Measurements from ENCODE around the gene CD8B.
"Not testable (repeated sequence)": the region's sequence is repeated elsewhere in the genome, so short reads cannot be mapped to it uniquely, and the experiment has no call there.

CD8B gene

GRCh38 chr2:86861628-86862379 is at the start of gene CD8B:
Gene CD8B, minus strand, starts transcription at chr2:86861886. Its CDS starts 21 bp downstream, at chr2:86861865.
- not testable (repeated sequence) for DNase-seq

DNA sequence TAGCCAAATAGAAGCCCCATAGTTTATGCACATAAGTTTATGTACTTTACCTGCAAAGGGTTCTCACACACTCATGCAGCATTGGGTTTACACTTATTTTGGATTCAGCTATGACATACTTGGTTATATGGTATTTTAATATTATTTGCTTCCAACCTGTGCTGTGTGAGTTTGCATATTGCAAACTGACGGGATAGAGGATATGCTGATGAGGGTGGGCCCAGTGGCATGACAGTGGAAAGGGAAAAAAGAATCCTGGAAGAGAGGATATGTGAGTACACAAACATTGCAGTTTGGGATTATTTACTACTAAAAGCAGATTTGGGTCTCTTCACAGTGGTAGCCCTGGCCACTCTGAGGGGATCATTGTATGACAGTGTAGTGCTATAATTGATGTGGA is 44.2 kb upstream of the CD8B start:
- DNase-seq, result not testable (repeated sequence)

DNA sequence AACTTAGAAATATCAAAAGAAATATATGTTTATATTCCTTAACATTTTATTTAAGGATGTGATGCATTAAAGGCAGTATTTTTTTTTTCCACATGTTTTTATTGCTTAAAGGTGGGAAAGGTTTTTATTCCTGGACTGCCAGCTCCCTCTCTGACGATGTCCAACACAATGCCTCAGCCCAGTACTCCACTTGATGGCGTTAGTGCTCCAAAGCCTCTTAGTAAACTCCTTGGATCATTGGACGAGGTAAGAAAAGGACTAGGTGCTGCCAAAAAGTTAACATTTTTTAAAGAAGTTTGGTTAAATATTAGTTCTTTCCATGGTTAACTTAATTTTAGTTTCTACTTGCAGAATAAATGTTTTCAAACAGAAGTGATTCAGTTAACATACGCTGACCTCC is 39.0 kb upstream of the CD8B start:
- DNase-seq, result not testable (repeated sequence)

DNA sequence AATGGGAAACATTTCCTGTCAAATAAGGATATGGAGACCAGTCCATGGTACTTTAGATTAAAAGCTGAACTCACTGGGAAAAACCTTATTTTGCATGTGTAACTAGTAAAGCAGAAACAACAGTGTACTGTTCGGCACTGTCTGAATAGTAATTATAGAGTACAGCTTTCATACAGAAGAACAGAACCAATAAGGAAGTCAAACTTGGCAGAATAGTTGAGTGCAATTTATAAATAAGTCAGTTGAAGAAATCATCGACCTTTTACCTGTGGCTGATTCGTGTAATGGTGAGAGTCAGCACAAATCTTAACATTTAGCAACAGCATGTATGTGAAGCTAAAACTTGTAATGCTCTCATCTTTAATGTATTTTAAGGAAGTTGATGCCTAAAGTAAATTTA is 24.3 kb upstream of the CD8B start:
- DNase-seq, result not testable (repeated sequence)

- DNase-seq, result not testable (repeated sequence)
Observed at GRCh38 chr2:86882865-86883264, 21.2 kb upstream of the CD8B start.

DNA sequence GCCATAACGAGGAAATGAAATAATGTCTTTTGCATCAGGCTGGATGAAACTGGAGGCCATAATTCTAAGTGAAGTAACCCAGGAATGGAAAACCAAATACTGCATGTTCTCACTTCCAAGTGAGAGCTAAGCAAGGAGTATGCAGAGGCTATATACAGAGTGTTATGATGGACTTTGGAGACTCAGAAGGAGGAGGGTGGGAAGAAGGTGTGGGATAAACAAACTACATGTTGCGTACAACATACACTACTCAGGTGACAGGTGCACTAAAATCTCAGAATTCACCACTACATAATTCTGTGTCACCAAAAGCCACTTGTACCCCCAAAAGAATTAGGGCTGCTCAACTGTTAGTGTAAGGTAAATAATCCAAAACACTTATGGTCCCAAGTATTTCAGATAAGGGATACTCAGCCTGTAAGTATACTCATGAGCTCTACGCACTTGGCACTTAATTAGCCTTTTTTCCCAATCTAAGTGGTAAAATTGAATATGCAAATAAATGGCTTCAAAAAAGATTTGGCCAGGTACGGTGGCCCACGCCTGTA is 20.5 kb upstream of the CD8B start:
- not testable (repeated sequence) for DNase-seq

GRCh38 chr2:86878986-86879385 is 17.3 kb upstream of the CD8B start:
- DNase-seq, result not testable (repeated sequence)

DNA sequence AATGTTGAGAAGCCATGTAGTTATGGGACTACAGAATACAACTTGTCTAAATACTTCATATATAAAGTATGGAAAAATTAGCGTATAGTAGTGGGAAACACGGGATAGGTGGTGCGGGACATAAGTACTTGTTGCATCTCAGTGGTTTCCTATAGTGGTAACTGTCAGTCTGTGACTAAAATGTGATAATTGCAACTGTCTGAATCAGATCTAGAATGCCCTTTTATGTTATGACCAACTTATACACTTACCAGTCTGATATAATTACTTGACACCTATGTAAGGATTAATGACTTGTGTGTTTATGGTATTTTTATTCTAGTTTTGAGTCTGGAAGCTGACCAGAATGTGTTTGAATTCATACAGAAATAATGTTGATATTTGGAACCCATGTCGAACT is 9.3 kb upstream of the CD8B start:
- not testable (repeated sequence) for DNase-seq

DNA sequence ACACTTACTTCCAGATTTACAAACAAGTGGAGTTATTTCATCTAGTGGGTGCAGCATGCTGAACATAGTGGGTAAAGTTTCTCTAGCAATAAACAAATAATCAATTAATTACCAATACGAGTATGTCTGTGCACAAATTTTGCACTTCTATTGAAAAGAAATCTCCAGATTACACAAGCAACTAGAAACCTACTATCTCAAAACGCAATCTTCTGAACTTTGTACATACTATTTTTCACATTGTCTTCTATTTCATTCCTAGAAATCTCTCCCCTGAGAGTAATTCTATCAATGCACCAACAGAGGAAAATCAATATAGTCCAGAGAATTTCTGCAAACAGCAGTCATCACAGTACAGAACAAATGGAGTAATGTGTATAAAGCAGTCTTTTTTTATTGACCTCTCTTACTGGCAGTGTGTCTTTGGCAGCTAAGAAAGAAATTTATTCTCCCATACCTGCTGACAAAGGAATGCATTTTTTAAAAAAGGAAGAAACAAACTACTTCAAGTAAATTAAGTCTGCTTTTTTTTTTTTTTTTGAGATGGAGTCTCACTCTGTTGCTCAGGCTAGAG is 7.3 kb upstream of the CD8B start:
- not testable (repeated sequence) for DNase-seq

DNA sequence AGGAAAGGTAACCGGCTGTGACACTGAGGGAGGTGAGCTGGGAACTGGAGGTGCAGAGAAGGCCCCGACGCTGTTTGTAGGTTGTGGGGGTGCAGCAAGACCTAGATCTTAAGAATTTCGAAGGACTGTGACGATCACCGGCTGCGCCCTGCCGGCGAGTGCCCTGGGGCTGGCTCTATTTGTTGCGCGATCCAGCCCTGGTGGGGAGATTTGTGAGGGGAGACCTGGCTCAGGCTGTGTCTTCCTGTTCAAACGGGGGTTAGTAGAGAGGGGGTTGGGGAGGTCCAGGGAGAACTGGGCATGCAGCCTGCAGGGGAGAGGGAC is 656 bp upstream of the CD8B start:
- DNase-seq, result not testable (repeated sequence)

GRCh38 chr2:86861175-86861574 is 511 bp downstream of the CD8B start:
- DNase-seq, result not testable (repeated sequence)

GRCh38 chr2:86860573-86860972 is 1.1 kb downstream of the CD8B start:
- DNase-seq, result not testable (repeated sequence)

- DNase-seq, result not testable (repeated sequence)
Observed at GRCh38 chr2:86857688-86858087, 4.0 kb downstream of the CD8B start.

- DNase-seq, result not testable (repeated sequence)
Observed at GRCh38 chr2:86856498-86856897, 5.2 kb downstream of the CD8B start.

- DNase-seq, result not testable (repeated sequence)
Observed at GRCh38 chr2:86855981-86856380, 5.7 kb downstream of the CD8B start.

- DNase-seq, result not testable (repeated sequence)
Observed at GRCh38 chr2:86851581-86851980, 10.1 kb downstream of the CD8B start.

DNA sequence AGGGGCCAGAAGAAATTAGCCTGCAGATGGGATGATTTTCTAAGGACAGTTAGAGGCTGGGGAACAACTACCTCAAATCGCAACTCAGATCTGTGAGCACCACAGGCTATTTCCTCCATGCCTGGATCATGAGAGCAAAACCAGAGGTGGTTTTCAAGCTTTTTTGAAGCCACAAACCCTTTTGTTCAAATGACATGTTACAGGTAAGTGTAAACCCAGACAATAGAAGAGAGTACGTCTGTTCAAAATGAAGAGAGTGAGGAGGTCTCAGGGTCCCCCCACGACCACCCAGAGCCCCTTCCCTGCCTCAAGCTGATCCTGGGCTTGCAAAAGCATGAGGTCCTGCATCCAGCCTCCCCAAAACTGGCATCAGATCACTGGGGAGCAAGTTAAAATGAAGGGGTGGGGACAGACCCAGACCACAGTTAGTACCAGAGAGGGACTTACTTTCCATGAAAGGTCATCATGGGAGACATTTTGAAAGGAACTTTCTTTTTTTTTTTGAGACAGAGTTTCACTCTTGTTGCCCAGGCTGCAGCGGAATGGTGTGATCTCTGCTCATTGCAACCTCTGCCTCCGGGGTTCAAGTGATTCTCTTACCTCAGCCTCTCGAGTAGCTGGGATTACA is 19.0 kb downstream of the CD8B start:
- not testable (repeated sequence) for DNase-seq

DNA sequence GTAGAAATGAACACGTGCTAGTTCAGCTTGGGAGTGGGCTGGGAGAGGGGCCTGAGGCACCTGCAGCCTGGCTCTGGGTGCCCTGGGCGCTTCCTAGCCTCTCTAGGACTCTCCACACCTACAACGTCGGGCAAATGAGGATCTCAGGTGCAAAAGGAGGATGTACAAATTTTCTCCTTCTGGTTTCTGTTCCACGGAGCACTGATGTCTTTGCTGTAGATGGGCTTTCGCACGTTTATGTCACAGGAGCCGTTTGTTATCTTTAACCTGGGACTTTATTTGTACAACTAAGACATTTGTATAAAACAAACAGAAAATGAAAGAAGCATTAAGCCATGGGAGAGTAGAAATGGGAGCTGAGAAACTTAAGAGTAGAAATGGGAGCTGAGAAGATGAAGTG is 20.4 kb downstream of the CD8B start:
- not testable (repeated sequence) for DNase-seq

DNA sequence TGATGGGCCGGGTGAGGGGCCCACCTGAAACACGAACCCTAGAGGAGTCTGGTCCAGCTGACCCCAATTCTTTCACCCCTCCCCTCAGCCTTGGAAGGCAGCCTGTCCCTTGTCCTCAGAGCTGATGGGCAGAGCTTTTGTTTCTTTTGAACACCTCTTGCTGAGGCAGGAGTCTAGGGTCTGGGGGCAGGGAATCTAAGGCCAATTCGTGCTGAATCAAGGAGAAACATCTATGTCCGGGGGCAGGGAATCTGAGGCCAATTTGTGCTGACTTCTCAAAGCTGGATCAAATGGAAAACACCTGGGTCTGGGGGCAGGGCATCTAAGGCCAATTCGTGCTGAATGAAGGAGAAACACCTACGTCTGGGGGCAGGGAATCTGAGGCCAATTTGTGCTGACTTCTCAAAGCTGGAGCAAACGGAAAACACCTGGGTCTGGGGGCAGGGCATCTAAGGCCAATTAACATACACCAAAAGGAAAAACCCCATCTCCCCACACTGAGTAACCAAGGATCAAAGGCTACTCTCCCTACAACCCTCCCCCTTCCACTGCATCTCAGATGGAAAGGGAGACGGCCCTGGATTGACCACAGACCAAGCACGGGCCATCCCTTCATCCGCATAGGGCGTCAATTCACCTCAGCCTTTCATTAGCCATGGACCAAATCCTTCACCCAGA is 21.7 kb downstream of the CD8B start:
- not testable (repeated sequence) for DNase-seq

GRCh38 chr2:86839455-86839854 is 22.2 kb downstream of the CD8B start:
- DNase-seq, result not testable (repeated sequence)

DNA sequence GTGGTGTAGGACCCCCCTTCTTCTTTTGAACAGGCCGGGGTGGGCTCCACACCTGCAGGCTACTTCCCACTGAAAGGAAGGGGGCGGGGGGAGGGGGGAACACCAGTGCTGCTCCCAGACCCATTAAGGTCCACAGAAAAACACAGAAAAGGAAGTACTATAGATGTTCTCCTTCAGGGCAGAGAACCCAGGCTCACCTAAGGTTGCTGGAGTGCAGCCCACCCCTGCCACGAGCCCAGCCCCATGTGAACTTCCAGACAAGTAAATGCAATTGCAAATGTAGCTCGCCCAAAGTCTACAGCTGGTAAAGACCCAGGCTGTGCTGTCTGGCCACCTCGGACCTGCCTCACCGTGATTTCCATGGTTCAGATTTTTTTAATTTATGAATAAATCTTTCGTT is 24.0 kb downstream of the CD8B start:
- DNase-seq, result not testable (repeated sequence)

- not testable (repeated sequence) for DNase-seq
Observed at GRCh38 chr2:86836915-86837695, 24.6 kb downstream of the CD8B start.

All from NCI-H524 treated with DMSO at 0.1 percent for 48 hours (cell line).